HG03045 (cell line): Measurements from ENCODE around the gene DHRS7B.
"Not testable (repeated sequence)": the region's sequence is repeated elsewhere in the genome, so short reads cannot be mapped to it uniquely, and the experiment has no call there.

Experiments
- ATAC-seq: cut with Tn5 transposase; IDR thresholded peaks from one replicate; pipeline ENCODE4 v1.9.1; 2021; ENCODE audit warnings: mild to moderate bottlenecking, moderate library complexity; ENCODE audit not compliant: unreplicated experiment

DHRS7B gene

DNA sequence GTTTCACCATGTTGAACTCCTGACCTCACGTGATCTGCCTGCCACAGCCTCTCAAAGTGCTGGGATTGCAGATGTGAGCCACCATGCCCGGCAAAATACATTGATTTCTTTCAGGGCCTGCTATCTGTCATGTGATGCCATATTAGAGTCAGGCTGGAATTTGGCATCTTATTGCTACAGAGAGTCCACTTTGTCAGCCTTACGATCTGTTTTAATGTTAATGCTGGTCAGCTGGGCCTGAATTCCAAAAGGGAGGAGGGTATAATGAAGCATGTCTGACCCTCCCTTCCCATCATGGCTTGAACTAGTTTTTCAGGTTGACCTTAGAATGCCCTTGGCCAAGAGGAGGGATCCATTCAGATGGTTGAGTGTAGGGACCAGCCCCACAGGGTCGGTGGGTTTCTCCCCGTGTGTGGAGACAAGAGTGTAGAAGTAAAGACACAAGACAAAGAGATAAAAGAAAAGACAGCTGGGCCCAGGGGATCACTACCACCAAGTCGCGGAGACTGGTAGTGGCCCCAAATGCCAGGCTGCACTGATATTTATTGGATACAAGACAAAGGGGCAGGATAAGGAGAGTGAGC lies 19.6 kb upstream of the DHRS7B start:
- ATAC-seq: not testable (repeated sequence)

DNA sequence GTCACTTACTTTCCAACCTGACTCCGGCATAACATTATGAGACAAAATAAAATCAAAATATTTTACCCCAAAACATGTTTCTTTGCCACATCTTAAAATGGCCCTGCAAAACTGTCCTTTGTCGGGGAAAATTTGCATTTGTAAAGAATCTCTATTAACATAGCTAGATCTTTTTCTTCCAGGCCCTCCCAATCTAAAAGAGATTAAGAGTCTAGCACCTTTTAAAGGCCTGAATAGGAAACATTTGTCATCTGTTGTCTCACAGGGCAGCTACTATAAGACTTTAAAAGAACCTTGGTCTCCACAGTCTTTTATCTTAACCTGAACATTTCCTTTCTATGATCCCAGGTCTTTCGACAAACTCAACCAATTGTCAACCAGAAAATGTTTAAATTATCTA lies 18.1 kb upstream of the DHRS7B start:
- ATAC-seq: no peak

- ATAC-seq: no peak
Measured at GRCh38 chr17:21113049-21113690, 13.6 kb upstream of the DHRS7B start.

DNA sequence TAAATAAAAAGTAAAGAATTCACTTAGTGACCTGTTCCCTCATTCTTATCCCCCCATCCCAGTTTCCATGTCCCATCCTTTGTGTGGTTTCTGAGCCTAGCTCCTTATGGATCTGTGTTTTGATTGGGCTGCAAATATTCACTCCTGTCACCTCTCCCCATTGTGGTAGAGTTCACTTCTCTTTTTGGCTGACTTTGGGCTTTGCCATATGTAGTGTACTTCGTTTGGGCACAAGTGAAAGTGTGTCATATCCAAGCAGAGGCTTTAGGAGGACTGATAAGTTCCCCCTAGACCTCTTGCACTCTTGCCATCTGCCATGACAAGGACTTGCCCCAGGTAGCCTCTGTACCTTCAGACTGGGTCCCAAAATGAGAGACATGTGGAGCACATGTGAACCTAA lies 13.0 kb upstream of the DHRS7B start:
- ATAC-seq: no peak

GRCh38 chr17:21114791-21115190 lies 12.0 kb upstream of the DHRS7B start:
- not testable (repeated sequence) for ATAC-seq

DNA sequence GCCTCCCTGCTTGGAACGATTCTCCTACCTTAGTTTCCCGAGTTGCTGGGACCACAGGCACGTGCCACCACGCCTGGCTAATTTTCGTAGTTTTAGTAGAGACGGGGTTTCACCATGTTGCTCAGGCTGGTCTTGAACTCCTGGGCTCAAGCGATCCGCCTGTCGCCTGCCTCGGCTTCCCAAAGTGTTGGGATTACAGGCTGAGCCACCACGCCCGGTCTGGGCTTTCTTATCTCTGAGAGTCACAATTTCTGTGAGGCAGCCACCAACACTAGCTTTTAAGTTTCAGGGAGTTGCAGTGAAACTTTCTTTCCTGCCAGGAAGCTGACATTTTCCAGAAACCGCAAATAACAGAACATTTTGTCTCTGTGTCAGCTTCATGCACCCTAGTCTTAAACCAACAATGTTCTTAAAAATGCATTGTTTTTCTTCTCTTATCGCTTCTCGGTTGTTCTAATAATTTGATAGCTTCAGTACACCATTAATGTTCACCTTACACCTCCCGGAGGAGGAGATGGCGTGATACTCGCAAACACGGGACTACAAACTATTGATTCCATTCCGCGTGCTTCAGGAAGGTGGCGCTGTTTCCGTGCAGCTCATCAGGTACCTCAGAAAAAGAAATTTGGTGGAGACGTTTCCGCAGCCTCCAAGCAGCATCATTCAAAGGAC lies 7.4 kb upstream of the DHRS7B start:
- no peak for ATAC-seq

DNA sequence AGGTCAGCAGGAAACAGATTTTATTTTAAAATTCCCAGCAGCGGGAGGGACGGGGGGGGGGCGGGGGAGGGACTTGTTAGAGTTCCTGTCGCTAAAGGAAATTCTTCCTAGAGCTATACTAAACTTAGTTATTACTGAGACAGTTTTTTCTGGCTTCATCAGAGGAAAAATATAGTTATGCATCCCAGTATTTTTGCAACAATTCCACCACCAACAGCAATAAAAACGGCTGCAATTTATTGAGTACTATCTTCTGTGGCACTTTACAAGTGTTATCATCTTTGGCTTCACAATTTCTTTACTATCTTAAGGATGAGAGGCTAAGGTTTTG lies 6.9 kb upstream of the DHRS7B start:
- no peak for ATAC-seq

DNA sequence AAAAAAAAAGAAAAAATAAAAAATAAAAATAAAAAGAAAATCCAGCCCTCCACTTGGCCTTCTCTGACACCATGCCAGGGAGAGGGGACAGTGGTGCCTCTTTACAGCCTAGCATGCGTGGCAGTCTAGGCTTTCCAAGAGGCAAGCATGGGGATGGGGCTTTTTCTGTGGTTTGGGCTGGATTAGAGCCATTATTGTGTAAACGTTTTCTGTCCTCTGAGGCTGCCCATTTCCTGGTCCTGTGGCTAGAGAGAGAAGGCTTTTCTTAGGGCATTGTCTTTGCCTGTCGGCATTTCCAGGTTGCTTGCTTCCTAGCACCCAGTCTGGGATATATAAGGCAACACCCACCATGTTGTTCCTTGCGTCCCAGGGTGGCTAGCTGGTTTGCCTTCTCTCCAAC lies 2.7 kb upstream of the DHRS7B start:
- ATAC-seq: no peak

DNA sequence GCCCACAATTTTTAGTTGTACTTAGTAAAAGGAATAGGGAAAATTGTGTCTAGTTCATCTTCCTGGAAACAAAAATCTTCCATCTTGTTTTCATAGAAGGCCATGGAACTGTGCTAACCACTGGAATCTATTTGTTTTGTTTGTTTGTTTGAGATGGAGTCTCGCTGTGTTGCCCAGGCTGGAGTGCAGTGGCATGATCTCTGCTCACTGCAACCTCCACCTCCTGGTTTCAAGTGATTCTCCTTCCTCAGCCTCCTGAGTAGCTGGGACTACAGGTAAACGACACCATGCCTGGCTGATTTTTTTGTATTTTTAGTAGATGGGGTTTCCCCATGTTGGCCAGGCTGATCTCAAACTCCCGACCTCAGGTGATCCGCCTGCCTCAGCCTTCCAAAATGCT lies 2.2 kb upstream of the DHRS7B start:
- ATAC-seq: not testable (repeated sequence)

DNA sequence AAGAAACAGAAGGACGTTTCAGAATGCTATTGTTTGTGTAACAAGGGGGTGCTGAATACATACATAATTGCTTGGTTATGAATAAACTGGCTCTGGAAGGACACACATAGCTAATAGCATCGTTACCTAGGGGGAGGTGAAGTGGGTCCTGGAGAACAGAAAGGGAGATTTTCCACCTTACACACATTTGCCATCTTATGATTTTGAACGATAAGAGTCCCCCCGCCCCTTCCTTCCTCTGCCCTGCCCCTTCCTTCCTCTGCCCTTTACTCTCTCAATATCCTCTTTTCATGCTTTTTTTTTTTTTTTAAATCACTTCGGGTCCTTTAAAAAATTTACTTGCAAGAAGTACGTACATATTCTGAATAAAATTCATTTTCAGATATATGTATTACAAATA lies 902 bp upstream of the DHRS7B start:
- no peak for ATAC-seq

DNA sequence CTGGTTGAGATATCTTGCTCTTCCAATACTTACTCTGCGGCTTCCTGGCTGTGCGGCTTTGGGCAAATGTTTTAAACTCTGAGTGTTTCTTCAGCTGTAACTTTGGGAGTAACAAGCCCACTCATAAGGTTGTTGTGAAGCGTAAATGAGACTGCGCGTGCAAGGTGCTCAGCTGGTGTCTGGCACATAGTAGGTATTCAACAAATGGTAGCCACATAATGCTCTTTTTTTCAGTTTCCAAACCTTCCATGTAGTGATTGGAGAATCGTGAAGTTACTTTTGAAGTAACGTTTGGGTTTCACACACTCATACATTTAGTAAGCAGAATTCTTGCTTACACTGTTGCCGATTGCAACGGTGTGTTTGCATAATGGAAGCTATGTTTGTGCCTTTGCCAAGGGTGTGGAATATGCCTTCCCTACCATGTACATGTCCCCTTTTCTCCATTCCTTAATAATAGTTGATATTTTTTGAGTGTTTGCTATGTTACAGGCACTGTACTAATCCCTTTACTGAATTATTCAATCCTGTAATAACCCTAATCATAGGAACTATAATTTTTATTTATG lies 829 bp downstream of the DHRS7B start:
- ATAC-seq: no peak

- no peak for ATAC-seq
Measured at GRCh38 chr17:21129023-21129681, 2.4 kb downstream of the DHRS7B start.

- no peak for ATAC-seq
Measured at GRCh38 chr17:21131137-21131536, 4.4 kb downstream of the DHRS7B start.

- no peak for ATAC-seq
Measured at GRCh38 chr17:21132428-21132827, 5.7 kb downstream of the DHRS7B start.

- no peak for ATAC-seq
Measured at GRCh38 chr17:21134559-21134958, 7.8 kb downstream of the DHRS7B start.

- ATAC-seq: no peak
Measured at GRCh38 chr17:21140911-21141310, 14.1 kb downstream of the DHRS7B start.

GRCh38 chr17:21141331-21141730 lies 14.6 kb downstream of the DHRS7B start:
- ATAC-seq: no peak

DNA sequence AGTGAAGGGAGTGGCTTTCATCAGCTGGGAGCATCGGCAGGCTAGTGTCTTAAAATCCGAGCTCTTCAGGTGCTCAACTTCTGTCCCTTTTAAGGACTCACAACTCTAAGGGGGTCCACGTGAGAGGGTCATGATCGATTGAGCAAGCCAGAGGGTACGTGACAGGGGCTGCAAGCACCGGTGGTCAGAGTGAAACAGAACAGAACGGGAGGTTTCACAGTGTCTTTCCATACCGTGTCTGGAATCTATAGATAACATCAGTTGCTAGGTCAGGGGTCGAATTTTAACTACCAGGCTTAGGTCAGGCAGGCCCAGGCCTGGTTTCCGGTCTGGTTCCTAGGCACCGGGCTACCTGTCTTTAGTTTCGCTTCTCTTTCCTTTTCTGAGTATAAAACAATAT lies 15.3 kb downstream of the DHRS7B start:
- not testable (repeated sequence) for ATAC-seq

GRCh38 chr17:21143695-21144094 lies 16.9 kb downstream of the DHRS7B start:
- no peak for ATAC-seq

- not testable (repeated sequence) for ATAC-seq
Measured at GRCh38 chr17:21144299-21144698, 17.5 kb downstream of the DHRS7B start.

DNA sequence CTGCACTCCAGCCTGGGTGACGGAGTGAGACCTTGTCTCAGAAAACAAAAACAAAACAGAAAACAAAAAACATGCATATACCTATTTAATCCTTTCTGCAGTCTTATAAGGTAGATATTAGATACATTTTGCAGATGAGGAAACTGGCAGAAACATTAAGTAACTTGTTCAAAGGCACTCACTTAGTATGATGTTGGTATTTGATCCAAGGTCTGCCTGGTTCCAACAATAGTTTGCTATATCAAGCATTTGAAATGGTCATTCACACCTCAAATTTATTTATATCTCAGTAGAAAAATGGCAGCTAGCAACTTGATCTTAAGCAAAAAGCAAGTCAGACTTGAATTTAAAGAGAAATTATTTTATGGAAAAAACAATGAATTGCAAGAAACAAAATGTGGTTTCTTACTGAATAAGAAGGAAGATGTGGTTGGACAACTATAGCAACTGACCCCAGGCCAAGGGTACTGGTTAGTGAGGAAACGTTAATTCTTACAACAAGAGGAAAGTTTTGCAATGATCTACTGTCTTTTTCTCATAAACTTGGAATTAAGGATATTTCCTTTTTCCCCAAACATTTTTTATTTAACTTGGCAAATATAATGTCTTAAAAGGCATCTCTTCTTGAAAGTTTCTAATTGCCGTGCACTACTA lies 19.7 kb downstream of the DHRS7B start:
- ATAC-seq: no peak
